Stimulated activated CD8-positive, alpha-beta memory T cell treated with anti-CD3 and anti-CD28 coated beads, Interleukin-12 subunit alpha, Interleukin-12 subunit beta, amount 100 ng/mL, for 24 hours (primary cell): ENCODE data around the gene TM2D1.
A peak's percentile ranks its signal among the peaks of the same experiment; 100 is the strongest.

ENCODE experiments used
- DNase-seq: peaks from one replicate; pipeline ENCODE4 v3.0.0-alpha.2; 2020; ENCODE audit errors: extremely low read depth

Gene TM2D1

DNA sequence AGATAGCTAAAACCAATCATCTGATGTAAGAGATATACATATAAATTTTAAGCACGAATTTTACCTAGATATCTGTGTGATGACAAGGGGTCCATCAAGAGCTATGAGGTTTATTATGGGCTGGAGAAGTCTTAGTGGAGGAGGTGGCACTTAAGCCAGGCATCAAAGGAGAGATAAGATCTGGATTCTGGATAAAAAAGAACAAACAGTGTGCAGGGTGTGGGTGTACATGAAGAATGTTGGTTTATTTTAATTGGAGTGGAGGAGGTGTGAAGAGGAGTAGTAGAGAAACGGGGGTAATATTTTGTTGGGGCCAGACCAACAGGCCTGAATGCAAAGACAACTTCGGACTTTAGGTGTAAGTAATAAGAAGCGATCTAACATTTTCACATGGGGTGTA, 80.6 kb downstream of the TM2D1 start:
- no peak for DNase-seq

DNA sequence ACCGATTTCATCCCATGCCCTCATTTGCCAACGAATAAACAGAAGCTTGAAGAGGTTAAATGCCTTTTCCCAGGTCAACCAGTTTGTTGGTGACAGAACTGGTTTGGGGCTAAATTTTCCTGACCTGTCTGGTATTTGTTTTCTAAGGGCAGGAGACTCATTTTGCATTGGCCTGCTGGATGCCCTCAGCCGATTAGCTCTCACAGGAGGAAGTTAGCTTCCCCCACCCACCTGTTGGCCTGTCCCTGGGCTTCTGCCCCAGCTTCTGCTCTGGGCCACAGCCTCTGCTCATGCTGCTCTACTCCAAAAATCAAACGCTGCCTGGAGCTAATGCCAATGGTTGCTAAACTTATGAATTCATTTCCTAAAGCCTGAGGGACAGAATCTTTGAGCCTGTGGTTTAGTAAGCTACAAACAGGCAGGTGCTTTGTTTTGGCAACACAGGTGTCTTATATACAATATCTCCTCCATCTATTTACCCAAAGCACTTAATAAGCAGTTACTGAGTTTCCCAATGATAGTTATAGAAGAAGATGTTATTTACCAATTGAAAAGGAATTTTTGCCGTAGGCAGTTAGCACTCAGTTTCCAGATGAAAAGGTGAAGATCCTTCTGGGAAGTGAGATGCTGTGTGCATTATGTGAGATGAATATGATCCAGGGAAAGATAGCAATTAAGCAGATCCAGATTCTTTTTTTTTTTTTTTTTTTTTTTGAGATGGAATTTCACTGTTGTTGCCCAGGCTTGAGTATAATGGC, 82.3 kb downstream of the TM2D1 start:
- no peak for DNase-seq

- peak; percentile 23 for DNase-seq
These were observed 83.2 kb downstream of the TM2D1 start for GRCh38 chr1:61641578-61642336.

GRCh38 chr1:61640531-61641530, 84.1 kb downstream of the TM2D1 start:
- no peak for DNase-seq

- DNase-seq, result no peak
These were observed 85.2 kb downstream of the TM2D1 start for GRCh38 chr1:61639608-61640336.

- no peak for DNase-seq
These were observed 85.9 kb downstream of the TM2D1 start for GRCh38 chr1:61638911-61639605.

GRCh38 chr1:61638296-61638695, 86.6 kb downstream of the TM2D1 start:
- DNase-seq, result no peak

- no peak for DNase-seq
These were observed 87.5 kb downstream of the TM2D1 start for GRCh38 chr1:61637470-61637869.

GRCh38 chr1:61636814-61637213, 88.1 kb downstream of the TM2D1 start:
- no peak for DNase-seq

DNA sequence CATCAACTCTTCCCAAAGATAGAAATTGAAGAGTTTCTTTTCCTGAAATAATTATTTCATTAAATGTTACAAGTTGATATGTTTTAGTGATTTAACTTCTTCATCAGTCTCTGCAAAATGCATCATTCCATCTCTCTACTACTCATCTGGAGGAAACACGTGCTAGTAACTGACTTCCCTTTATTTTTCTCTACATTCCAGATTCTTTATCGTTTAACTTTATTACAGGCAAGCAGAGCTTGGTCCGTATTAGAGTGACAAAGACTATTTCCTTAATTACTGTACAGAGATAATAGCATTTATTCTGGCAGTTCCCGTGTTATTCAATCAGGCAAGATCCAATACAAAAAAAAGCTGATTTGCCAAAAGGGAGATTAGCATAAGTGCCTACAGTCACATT, 88.6 kb downstream of the TM2D1 start:
- DNase-seq, result no peak

DNA sequence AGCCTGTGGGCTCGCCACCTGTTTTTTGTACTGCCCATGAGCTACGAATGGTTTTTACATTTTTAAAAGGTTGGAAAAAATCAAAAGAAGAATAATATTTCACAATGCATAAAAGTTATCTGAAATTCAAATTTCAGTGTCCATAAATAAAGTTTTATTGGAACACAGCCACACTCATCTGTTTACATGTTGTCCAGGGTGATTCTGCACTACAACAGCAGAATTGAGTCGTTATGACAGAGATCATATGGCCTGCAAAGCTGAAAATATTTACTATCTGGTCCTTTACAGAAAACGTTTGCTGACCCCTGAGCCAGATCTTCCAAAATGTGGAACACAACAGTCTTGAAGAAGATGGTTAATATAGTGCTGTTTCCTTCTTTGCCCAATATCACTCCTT, 89.4 kb downstream of the TM2D1 start:
- no peak for DNase-seq

DNA sequence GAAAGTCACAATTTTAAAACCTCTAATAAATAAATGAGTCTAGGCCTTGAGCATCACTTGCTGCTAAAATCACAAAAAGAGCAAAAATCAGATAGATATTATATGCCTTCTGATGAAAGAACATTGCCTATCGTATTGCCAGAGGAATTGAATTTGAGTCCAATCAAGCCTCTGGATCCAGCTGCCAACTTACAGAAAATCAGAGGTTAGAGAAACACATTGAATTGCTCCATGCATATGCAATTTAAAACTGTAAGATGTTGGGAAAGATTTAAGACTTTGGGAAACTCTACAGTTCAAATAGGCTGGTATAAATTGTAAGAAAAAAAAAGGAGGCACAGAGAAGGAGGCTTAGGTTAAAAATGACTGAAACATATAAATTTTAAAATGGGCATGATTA, 93.5 kb downstream of the TM2D1 start:
- no peak for DNase-seq
